Measurements from ENCODE around the gene NLGN3.
"Not testable (repeated sequence)": the region's sequence is repeated elsewhere in the genome, so short reads cannot be mapped to it uniquely, and the experiment has no call there.

NLGN3 gene

GRCh38 chrX:71173440-71173839, 28.8 kb downstream of the NLGN3 start:
- no peak for DNase-seq

- DNase-seq, result no peak
Measured at GRCh38 chrX:71174795-71175194, 30.2 kb downstream of the NLGN3 start.

- DNase-seq, result no peak
Measured at GRCh38 chrX:71175531-71175930, 30.9 kb downstream of the NLGN3 start.

GRCh38 chrX:71177327-71177726, 32.7 kb downstream of the NLGN3 start:
- DNase-seq, result no peak

- peak; percentile 12 for DNase-seq
Measured at GRCh38 chrX:71178908-71179307, 34.3 kb downstream of the NLGN3 start.

- not testable (repeated sequence) for DNase-seq
Measured at GRCh38 chrX:71180579-71181265, 36.1 kb downstream of the NLGN3 start.

- DNase-seq, result no peak
Measured at GRCh38 chrX:71181558-71181909, 36.9 kb downstream of the NLGN3 start.

GRCh38 chrX:71181910-71182799, 37.5 kb downstream of the NLGN3 start:
- DNase-seq, result peak; percentile 80

GRCh38 chrX:71182871-71183270, 38.2 kb downstream of the NLGN3 start:
- DNase-seq, result no peak

- no peak for DNase-seq
Measured at GRCh38 chrX:71183341-71183740, 38.7 kb downstream of the NLGN3 start.

- DNase-seq, result no peak
Measured at GRCh38 chrX:71184092-71184491, 39.5 kb downstream of the NLGN3 start.

- DNase-seq, result no peak
Measured at GRCh38 chrX:71184803-71185495, 40.3 kb downstream of the NLGN3 start.

- no peak for DNase-seq
Measured at GRCh38 chrX:71191248-71191647, 46.6 kb downstream of the NLGN3 start.

GRCh38 chrX:71195964-71196649, 51.5 kb downstream of the NLGN3 start:
- DNase-seq, result no peak

- DNase-seq, result no peak
Measured at GRCh38 chrX:71198066-71198465, 53.4 kb downstream of the NLGN3 start.

- DNase-seq, result no peak
Measured at GRCh38 chrX:71199252-71200008, 54.8 kb downstream of the NLGN3 start.

GRCh38 chrX:71210816-71211215, 66.2 kb downstream of the NLGN3 start:
- no peak for DNase-seq

GRCh38 chrX:71212536-71212935, 67.9 kb downstream of the NLGN3 start:
- DNase-seq, result no peak

GRCh38 chrX:71214152-71214551, 69.5 kb downstream of the NLGN3 start:
- no peak for DNase-seq

- DNase-seq, result no peak
Measured at GRCh38 chrX:71214604-71215337, 70.1 kb downstream of the NLGN3 start.

GRCh38 chrX:71215338-71215912, 70.8 kb downstream of the NLGN3 start:
- DNase-seq, result no peak

All from NCI-H1417 treated with DMSO at 0.1 percent for 48 hours (cell line).